PC-9 (cell line): ENCODE data around the gene GID8. TPM values are rescaled to one million over a fixed set of nuclear protein-coding genes. Genes with fewer than 3 reads are reported as not detected.

Experiments used
- BruUV-seq: library from RNA; stranded (reverse); fragments of 400-500 nt; replicated peaks from 2 replicates; lab custom pipeline; 2021; lab: Mats Ljungman, UMichigan
- CTCF ChIA-PET: fragments of 300-600 bp; sonication (Branson Sonifier 250); formaldehyde crosslinking; loops from one replicate; lab custom pipeline; 2022; ENCODE audit warnings: antibody characterized with exemption; lab: Charles Lee
- POLR2A ChIA-PET: fragments of 300-600 bp; sonication (Branson Sonifier 250); formaldehyde crosslinking; loops from one replicate; lab custom pipeline; 2022; ENCODE audit warnings: antibody characterized with exemption; ENCODE audit not compliant: unreplicated experiment; lab: Charles Lee
- DNase-seq, 2 experiments: peaks; one replicate each; pipeline versions ENCODE4 v3.0.0 to v3.0.0-alpha.2; 2015 to 2022; ENCODE audit warnings: mixed read lengths in 1 of 2
- H2AFZ ChIP-seq: fragments of 200-600 bp; sonication (generic); 2 replicates; pipeline ENCODE4 v1.8.1; 2017; ENCODE audit warnings: antibody characterized with exemption
- H3F3A ChIP-seq: fragments of 200-600 bp; sonication (generic); 2 replicates; pipeline ENCODE4 v1.8.1; 2017; ENCODE audit warnings: antibody characterized with exemption, mild to moderate bottlenecking, low read depth; ENCODE audit not compliant: insufficient read depth
- H3K27ac ChIP-seq: fragments of 200-600 bp; sonication (generic); 2 replicates; pipeline ENCODE4 v1.6.1; 2016; ENCODE audit warnings: mixed run types
- H3K27me3 ChIP-seq: fragments of 200-600 bp; sonication (generic); 2 replicates; pipeline ENCODE4 v1.6.1; 2016; ENCODE audit warnings: low read depth, mixed run types; ENCODE audit not compliant: insufficient read depth
- H3K36me3 ChIP-seq: fragments of 200-600 bp; sonication (generic); 2 replicates; pipeline ENCODE4 v1.6.1; 2016; ENCODE audit warnings: low read depth, mixed run types
- H3K4me1 ChIP-seq: fragments of 200-600 bp; sonication (generic); replicated peaks from 2 replicates; pipeline ENCODE4 v1.6.1; 2016; ENCODE audit warnings: mixed run types; ENCODE audit not compliant: insufficient read depth
- H3K4me2 ChIP-seq: fragments of 200-600 bp; sonication (generic); 2 replicates; pipeline ENCODE4 v1.6.1; 2017; ENCODE audit warnings: mixed run types
- H3K4me3 ChIP-seq: fragments of 200-600 bp; sonication (generic); 2 replicates; pipeline ENCODE4 v1.6.1; 2016; ENCODE audit warnings: mixed run types
- H3K79me2 ChIP-seq: fragments of 200-600 bp; sonication (generic); 2 replicates; pipeline ENCODE4 v1.6.1; 2017; ENCODE audit warnings: low read depth, mixed run types
- H3K9me2 ChIP-seq: fragments of 200-600 bp; sonication (generic); 2 replicates; pipeline ENCODE4 v1.8.1; 2017; ENCODE audit warnings: mild to moderate bottlenecking; ENCODE audit not compliant: insufficient read depth
- H3K9me3 ChIP-seq: fragments of 200-600 bp; sonication (generic); 2 replicates; pipeline ENCODE4 v1.8.1; 2016; ENCODE audit warnings: low read depth; ENCODE audit not compliant: insufficient read depth
- H4K20me1 ChIP-seq: fragments of 200-600 bp; sonication (generic); 2 replicates; pipeline ENCODE4 v1.8.1; 2017; ENCODE audit not compliant: insufficient read depth
- EZH2 ChIP-seq: fragments of 200-600 bp; sonication (generic); IDR thresholded peaks from 2 replicates; pipeline ENCODE4 v1.8.0; 2017; ENCODE audit warnings: antibody characterized with exemption, low read depth
- intact Hi-C: fragments of 100-400 bp; cut with micrococcal nuclease; formaldehyde crosslinking; loops from one replicate; pipeline ENCODE4 v1.10.0; 2022; ENCODE audit not compliant: unreplicated experiment
- total RNA-seq: library from RNA; stranded (reverse); gene quantifications from 2 replicates; pipeline ENCODE4 v1.2.3, GENCODE V29; 2021
- TF ChIP-seq, protein P1 (sequence below): fragments of 200-600 bp; sonication (generic); conservative IDR thresholded peaks from 2 replicates; pipeline ENCODE4 v1.6.1; 2017; ENCODE audit warnings: mixed run types, antibody characterized with exemption, mild to moderate bottlenecking, moderate library complexity

GID8 gene
- total RNA-seq, 1 experiment from 2014 or later = 45.7 TPM

DNA sequence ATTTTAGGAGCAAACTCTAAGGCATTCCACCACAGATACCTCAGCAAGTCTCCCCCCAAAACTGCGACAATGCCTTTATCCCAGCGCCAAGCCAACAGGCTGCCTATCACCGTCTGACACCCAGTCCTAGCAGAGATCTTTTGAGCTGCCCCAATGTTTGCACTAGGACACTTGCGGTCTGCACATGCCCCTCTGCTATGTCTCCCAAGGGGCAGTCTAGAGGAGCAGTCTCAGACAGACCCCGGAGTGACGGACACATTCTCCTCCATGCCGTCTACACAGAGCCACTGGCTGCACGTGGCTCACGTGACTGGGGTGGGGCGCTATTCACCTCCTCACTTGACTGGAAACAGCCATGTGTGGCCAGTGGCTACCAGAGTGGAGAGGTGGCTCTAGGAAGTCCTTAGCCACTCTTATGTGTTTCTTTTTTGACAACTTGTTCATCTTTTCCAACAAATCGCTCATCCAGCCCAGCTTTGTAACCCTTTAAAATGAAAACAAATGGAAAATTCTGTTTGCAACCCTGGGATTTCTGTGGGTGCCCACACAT, 27.7 kb upstream of the GID8 start:
- peaks cover 86% of the 10 kb centered on the region for H4K20me1 ChIP-seq
- no peaks in the 10 kb centered on the region for H3K4me1 ChIP-seq
- POLR2A ChIA-PET = no interaction called here
- peaks cover 49% of the 10 kb centered on the region for H3K79me2 ChIP-seq
- DNase-seq = no peak
- H3F3A ChIP-seq = peaks cover 12% of the 10 kb centered on the region; the same call in 1 of the 2 replicates
- H2AFZ ChIP-seq = no peak overlapping the region
- H3K4me2 ChIP-seq = no peak overlapping the region
- BruUV-seq = no TSS peak
- intact Hi-C loops = no loop called here
- no peak overlapping the region for H3K4me3 ChIP-seq
- H3K9me2 ChIP-seq = no peaks in the 10 kb centered on the region
- H3K27me3 ChIP-seq = no peaks in the 10 kb centered on the region
- peaks cover 44% of the 10 kb centered on the region for H3K36me3 ChIP-seq
- TF ChIP-seq, protein P1, sequence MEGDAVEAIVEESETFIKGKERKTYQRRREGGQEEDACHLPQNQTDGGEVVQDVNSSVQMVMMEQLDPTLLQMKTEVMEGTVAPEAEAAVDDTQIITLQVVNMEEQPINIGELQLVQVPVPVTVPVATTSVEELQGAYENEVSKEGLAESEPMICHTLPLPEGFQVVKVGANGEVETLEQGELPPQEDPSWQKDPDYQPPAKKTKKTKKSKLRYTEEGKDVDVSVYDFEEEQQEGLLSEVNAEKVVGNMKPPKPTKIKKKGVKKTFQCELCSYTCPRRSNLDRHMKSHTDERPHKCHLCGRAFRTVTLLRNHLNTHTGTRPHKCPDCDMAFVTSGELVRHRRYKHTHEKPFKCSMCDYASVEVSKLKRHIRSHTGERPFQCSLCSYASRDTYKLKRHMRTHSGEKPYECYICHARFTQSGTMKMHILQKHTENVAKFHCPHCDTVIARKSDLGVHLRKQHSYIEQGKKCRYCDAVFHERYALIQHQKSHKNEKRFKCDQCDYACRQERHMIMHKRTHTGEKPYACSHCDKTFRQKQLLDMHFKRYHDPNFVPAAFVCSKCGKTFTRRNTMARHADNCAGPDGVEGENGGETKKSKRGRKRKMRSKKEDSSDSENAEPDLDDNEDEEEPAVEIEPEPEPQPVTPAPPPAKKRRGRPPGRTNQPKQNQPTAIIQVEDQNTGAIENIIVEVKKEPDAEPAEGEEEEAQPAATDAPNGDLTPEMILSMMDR = no peak
- no peaks in the 10 kb centered on the region for H3K9me3 ChIP-seq
- H3K27ac ChIP-seq = no peak overlapping the region
- CTCF ChIA-PET = no interaction called here

DNA sequence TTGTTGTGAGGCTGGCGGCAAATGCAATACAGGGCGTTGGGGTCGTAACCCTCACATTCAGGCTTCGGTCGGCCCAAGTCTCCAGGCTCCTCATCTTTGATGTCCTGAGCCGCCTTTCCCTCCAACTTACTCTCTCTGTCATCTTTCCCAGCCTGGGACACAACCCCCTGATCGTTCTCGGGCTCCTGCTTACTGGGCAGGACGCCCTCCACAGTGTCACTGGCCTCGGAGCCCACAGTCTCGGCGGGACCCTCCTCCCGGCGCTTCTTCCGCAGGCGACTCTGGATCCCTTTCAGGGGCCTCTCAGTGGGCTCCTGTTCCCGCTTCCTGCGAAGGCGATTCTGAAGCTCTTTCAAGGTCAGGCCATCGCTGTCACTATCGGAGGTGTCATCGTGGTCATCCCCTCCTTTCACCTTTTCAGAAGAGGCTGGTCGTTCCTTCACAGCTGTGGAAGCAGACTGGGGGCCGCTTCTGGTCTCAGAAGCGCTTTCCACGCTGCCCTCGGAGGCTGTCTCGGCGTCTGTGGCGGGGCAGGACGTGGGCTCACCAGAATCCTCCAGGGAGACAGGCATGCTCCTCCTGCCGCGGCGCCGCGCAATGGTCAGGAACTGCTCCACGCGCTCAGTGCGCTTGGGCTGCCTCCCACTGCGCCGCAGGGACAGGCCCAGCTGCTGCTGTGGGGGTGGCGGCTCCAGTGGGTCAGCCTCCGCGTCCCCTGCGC, 27.0 kb upstream of the GID8 start:
- Histone ChIP-seq H3K27me3 (no peaks in the 10 kb centered on the region), H2AFZ (no peak overlapping the region), H3F3A (peaks cover 12% of the 10 kb centered on the region; the same call in 1 of the 2 replicates), H3K9me3 (no peaks in the 10 kb centered on the region), H3K4me1 (no peaks in the 10 kb centered on the region), H3K79me2 (peaks cover 56% of the 10 kb centered on the region), H3K36me3 (peaks cover 38% of the 10 kb centered on the region), H3K4me3 (no peak overlapping the region), H3K4me2 (no peak overlapping the region), H3K9me2 (no peaks in the 10 kb centered on the region), H4K20me1 (peaks cover 93% of the 10 kb centered on the region), H3K27ac (no peak overlapping the region)
- CTCF ChIA-PET = interaction anchor here (0.7 kb wide), 1 partner anchor 321 kb away, joined by 3 read pairs; no protein-coding TSS in a partner anchor
- POLR2A ChIA-PET = no interaction called here
- TF ChIP-seq, protein P1 = no peak
- TF ChIP-seq EZH2 = no peak
- intact Hi-C loops = no loop called here
- no peak for DNase-seq
- BruUV-seq = no TSS peak

GRCh38 chr20:62911701-62912280, 26.2 kb upstream of the GID8 start:
- H3K9me2 ChIP-seq = no peaks in the 10 kb centered on the region
- intact Hi-C loops = no loop called here
- no peak overlapping the region for H2AFZ ChIP-seq
- peaks cover 97% of the 10 kb centered on the region for H4K20me1 ChIP-seq
- H3K4me1 ChIP-seq = no peaks in the 10 kb centered on the region
- peaks cover 30% of the 10 kb centered on the region for H3K36me3 ChIP-seq
- no peak for DNase-seq
- H3F3A ChIP-seq = peaks cover 12% of the 10 kb centered on the region; the same call in 1 of the 2 replicates
- no peaks in the 10 kb centered on the region for H3K27me3 ChIP-seq
- H3K4me3 ChIP-seq = no peak overlapping the region
- peaks cover 63% of the 10 kb centered on the region for H3K79me2 ChIP-seq
- TF ChIP-seq EZH2 = no peak
- TF ChIP-seq, protein P1 = no peak
- H3K27ac ChIP-seq = no peak overlapping the region
- H3K4me2 ChIP-seq = no peak overlapping the region
- POLR2A ChIA-PET = interaction anchor here (0.5 kb wide), 1 partner anchor 674 kb away, joined by 11 read pairs; the partner anchor contains the start of gene OSBPL2
- CTCF ChIA-PET = interaction anchor here (0.7 kb wide), 1 partner anchor 321 kb away, joined by 3 read pairs; no protein-coding TSS in a partner anchor
- BruUV-seq = no TSS peak
- H3K9me3 ChIP-seq = no peaks in the 10 kb centered on the region
